Measurements from ENCODE around the gene USP48.
"Not testable (repeated sequence)": the region's sequence is repeated elsewhere in the genome, so short reads cannot be mapped to it uniquely, and the experiment has no call there.

The USP48 gene

DNA sequence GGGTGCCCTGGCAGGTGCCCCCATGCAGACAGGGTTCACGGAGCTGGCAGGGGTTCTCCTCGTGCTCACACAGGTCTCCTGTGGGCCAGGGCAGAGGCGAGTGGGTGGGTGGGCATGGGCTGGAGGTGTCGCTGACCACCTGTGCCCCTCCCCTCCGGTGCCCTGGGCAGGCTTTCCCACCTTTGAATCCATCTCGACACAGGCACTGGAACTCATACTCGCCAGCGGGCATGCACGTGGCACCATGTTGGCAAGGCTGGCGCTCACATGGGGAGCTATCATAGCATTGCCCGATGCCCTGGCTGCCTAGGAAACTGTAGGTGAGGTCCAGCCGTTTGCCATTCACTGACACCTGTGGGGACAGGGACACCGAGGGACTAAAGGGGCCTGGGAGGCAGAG is 45.1 kb upstream of the USP48 start:
- TF ChIP-seq, protein P1, sequence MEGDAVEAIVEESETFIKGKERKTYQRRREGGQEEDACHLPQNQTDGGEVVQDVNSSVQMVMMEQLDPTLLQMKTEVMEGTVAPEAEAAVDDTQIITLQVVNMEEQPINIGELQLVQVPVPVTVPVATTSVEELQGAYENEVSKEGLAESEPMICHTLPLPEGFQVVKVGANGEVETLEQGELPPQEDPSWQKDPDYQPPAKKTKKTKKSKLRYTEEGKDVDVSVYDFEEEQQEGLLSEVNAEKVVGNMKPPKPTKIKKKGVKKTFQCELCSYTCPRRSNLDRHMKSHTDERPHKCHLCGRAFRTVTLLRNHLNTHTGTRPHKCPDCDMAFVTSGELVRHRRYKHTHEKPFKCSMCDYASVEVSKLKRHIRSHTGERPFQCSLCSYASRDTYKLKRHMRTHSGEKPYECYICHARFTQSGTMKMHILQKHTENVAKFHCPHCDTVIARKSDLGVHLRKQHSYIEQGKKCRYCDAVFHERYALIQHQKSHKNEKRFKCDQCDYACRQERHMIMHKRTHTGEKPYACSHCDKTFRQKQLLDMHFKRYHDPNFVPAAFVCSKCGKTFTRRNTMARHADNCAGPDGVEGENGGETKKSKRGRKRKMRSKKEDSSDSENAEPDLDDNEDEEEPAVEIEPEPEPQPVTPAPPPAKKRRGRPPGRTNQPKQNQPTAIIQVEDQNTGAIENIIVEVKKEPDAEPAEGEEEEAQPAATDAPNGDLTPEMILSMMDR (IDR thresholded peaks at IDR 0.05; ENCODE audit: extremely low read depth, insufficient read depth, missing control alignments) = no peak
- DNase-seq (ENCODE audit: low spot score) = no peak
- in situ Hi-C loops (cut with MboI; ENCODE audit: low pct_unique_long_range_greater_than_20kb, low sequenced_read_pairs, unreplicated experiment) = no loop called here

DNA sequence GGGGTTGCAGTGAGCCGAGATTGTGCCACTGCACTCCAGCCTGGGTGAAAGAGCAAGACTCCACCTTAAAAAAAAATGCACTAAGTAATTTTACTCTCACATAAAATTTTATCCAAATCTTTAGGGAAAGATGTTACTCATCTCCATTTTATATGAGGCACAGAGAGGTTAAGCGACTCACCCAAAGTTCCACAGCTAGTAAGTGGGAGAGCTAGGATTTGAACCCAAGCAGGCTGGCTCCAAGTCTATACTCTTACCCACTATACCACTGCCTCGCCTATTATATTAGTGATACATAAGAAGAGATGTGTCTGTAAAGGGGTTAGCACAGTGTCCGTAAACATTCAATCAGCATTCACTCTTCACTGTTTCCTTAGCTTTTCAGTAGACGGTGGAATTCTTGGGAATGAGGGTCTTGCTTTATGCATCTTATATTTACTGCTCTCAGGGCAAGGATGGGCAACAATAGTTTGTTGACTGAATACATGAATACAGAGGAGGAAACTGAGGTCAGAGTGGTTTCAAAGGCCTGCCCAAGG is 44.3 kb upstream of the USP48 start:
- in situ Hi-C loops (cut with MboI; ENCODE audit: low pct_unique_long_range_greater_than_20kb, low sequenced_read_pairs, unreplicated experiment) = no loop called here
- no peak for DNase-seq (ENCODE audit: low spot score)
- TF ChIP-seq, protein P1 (IDR thresholded peaks at IDR 0.05; ENCODE audit: extremely low read depth, insufficient read depth, missing control alignments) = no peak

DNA sequence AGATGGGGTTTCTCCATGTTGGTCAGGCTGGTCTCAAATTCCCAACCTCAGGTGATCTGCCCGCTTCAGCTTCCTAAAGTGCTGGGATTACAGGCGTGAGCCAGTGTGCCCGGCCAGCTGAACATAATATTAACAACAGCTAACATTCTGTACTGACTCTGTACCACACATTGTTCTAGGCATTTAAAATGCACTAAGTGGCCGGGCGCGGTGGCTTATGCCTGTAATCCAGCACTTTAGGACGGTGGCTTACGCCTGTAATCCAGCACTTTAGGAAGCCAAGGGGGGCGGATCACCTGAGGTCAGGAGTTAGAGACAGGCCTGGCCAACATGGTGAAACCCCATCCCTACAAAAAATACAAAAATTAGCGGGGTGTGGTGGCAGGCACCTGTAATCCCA is 43.7 kb upstream of the USP48 start:
- in situ Hi-C loops (cut with MboI; ENCODE audit: low pct_unique_long_range_greater_than_20kb, low sequenced_read_pairs, unreplicated experiment); DNase-seq (ENCODE audit: low spot score): not testable (repeated sequence)

DNA sequence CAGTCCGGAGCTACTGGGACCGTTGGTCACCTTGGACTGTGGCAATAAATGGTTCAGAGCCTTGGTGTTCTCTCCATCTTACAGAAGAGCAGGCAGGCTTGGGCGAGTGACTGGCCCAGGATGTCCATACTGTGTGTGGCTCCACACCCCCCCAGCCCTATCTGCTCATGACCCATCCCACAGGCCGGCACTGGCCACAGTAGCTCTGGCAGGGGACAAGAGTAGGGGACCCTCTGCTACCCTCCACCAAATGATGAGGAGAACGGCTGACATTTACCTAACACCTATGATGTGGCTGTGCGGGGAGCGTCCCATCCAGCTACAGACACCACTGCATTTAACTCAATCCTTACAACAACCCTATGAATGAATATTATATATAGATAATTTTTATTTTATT is 42.4 kb upstream of the USP48 start:
- in situ Hi-C loops (cut with MboI; ENCODE audit: low pct_unique_long_range_greater_than_20kb, low sequenced_read_pairs, unreplicated experiment) = no loop called here
- DNase-seq (ENCODE audit: low spot score) = no peak
- TF ChIP-seq, protein P1 (IDR thresholded peaks at IDR 0.05; ENCODE audit: extremely low read depth, insufficient read depth, missing control alignments) = no peak

DNA sequence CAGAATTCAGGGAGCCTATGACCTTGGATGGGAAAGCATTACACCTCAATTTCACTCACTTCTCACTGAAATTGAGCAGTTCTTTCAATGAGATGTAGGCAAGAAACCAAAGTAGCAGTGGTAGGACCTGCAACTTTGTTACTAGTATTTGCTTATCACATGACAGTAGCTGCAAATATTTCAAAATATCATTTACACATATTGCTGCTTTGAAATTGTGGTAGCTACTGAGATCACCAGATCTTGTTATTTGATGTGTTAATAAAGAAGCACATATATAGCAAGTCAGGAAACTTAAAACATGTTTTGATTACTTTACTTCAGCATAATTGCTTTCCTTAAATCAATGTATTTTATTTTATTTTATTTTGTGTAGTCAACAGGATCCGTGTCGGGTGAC is 42.0 kb upstream of the USP48 start:
- TF ChIP-seq, protein P1 (IDR thresholded peaks at IDR 0.05; ENCODE audit: extremely low read depth, insufficient read depth, missing control alignments) = no peak
- in situ Hi-C loops (cut with MboI; ENCODE audit: low pct_unique_long_range_greater_than_20kb, low sequenced_read_pairs, unreplicated experiment) = no loop called here
- no peak for DNase-seq (ENCODE audit: low spot score)

DNA sequence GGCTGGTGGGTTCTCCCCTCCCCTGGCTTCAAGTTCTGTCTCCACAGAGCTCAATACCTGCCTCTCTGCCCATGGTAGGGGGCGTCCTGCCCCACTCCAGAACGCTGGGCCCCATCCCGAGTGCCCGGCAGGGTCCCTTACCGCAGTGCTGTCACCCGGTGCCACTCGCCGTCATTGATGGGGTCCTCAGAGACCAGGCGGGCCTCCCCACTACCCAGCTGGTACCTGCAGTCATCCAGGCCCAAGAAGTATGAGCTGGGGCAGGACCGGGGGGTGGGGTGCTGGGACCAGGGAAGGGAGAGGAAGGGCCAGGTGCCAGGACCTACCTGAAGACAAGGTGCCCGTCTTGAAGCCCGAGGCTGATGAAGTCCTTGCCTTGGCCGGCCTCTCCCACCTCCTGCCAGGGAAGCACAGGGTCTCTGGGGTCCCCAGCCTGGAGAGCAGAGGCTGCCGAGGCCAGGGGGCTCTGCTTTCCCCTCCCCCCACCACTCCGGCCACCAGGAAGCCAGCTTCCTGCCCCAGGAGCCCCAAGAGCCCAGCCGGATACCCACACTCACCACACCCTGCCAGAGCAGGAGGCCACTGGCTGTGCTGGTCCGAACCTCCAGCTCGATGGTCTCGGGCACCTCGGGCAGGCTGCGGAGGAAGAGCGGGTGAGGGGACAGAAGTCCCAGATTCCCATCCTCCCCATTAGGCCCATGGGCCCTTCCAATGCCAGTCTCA is 41.2 kb upstream of the USP48 start:
- in situ Hi-C loops (cut with MboI; ENCODE audit: low pct_unique_long_range_greater_than_20kb, low sequenced_read_pairs, unreplicated experiment) = no loop called here
- TF ChIP-seq, protein P1 (IDR thresholded peaks at IDR 0.05; ENCODE audit: extremely low read depth, insufficient read depth, missing control alignments) = no peak
- DNase-seq (ENCODE audit: low spot score) = no peak

DNA sequence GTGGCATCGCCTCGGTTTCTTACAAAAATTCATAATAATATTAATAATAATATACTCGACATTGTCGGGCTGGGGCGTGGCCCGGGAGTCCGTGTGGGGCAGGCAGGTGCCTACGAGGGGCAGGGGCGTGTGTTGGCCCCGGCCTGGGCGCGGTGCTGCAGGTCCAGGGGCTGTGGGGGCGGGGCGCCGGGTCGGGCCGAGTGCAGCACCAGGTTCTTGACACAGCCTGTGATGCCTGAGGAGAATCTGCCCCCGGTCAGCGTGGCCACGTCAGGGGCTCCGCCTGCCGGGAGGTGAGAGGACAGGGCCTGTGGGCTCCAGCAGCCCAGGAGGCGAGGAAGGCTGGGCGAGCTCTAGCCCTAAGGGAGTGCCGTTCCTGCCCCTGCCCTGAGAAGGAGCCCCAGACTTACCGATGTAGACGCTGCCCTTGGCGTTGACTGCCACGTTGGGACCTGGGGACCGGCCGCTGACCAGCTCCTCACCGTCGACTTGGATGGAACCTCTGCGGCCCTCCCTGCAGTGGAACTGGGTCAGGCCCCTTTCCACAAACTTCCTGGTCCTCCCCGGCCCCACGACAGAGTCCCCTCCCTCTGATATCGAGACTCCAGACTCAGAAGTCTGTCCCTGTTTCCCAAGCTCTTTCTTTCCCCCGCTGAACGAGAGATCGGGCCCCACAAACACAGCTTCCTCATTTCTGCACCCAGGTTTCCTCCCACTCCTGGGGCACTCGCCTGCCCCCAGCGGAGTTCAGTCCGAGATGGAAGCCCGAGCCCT is 40.4 kb upstream of the USP48 start:
- in situ Hi-C loops (cut with MboI; ENCODE audit: low pct_unique_long_range_greater_than_20kb, low sequenced_read_pairs, unreplicated experiment) = no loop called here
- TF ChIP-seq, protein P1 (IDR thresholded peaks at IDR 0.05; ENCODE audit: extremely low read depth, insufficient read depth, missing control alignments) = no peak
- DNase-seq (ENCODE audit: low spot score) = no peak

All from GM13977 (cell line).